ENCODE data around the gene AMMECR1.

DNA sequence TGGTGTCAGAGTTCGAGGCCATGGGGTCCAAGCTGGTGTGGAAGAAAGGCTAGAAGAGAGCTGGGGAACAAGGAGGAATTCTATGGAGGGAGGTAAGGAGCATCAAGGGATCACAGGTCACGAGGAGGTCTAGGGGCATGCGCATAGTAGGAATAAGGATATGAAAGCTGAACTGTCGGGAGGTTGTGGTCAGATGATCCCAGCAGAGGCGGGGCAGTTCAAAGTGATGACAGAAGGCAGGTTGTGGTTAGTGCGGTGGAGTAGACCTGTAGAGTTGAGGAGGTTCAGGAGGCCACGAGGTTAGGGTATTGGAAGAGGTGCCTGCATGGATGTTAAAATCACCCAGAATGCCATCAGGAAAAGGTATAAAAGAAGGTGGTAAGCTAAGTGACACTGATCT lies 158.7 kb downstream of the AMMECR1 start:
- TF ChIP-seq POLR2AphosphoS5 (IDR thresholded peaks at IDR 0.05), result no peak
- TF ChIP-seq, protein P1, sequence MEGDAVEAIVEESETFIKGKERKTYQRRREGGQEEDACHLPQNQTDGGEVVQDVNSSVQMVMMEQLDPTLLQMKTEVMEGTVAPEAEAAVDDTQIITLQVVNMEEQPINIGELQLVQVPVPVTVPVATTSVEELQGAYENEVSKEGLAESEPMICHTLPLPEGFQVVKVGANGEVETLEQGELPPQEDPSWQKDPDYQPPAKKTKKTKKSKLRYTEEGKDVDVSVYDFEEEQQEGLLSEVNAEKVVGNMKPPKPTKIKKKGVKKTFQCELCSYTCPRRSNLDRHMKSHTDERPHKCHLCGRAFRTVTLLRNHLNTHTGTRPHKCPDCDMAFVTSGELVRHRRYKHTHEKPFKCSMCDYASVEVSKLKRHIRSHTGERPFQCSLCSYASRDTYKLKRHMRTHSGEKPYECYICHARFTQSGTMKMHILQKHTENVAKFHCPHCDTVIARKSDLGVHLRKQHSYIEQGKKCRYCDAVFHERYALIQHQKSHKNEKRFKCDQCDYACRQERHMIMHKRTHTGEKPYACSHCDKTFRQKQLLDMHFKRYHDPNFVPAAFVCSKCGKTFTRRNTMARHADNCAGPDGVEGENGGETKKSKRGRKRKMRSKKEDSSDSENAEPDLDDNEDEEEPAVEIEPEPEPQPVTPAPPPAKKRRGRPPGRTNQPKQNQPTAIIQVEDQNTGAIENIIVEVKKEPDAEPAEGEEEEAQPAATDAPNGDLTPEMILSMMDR (IDR thresholded peaks at IDR 0.05 in 8 of 11, conservative IDR thresholded peaks at IDR 0.05 in 3 of 11), result no peak
